ENCODE data around the gene CST6. TPM values are rescaled to one million over a fixed set of nuclear protein-coding genes. Genes with fewer than 3 reads are reported as not detected.
A peak's percentile ranks its signal among the peaks of the same experiment; 100 is the strongest.

Gene CST6
- total and polyA plus RNA-seq, 2 donors (not counting 3 experiments of a cell fraction or from before 2014, with no cell fraction given): 0.46 to 2.2 TPM

DNA sequence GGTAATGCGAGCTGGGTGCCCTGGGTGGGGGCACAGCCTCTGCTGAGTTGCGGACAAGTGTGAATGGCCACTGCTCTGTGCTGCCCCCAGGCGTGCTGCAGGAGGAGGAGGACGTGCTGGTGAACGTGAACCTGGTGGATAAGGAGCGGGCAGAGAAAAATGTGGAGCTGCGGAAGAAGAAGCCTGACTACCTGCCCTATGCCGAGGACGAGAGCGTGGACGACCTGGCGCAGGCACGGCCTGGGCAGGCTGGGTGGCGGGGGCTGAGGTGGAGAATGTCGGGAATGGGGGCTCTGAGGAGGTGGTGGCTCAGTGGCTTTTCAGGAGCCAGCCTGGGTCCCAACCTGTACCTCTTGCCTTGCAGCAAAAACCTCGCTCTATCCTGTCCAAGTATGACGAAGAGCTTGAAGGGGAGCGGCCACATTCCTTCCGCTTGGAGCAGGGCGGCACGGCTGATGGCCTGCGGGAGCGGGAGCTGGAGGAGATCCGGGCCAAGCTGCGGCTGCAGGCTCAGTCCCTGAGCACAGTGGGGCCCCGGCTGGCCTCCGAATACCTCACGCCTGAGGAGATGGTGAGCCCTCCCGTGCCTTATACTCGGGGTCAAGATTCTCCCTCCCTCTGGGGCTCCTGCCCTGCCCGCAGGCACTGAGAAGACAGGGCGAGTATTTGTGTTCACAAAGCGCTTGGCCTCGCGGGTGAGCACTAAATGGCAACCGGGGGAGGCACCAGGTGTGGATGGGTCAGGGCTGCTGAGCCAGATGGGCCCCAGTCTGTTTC lies 45.6 kb upstream of the CST6 start:
- ChIA-PET POLR2A (no interaction called here), CTCF (no interaction called here)
- TSS peak; percentile 10 for BruUV-seq (replicated peaks)
- TF ChIP-seq POLR2A (IDR thresholded peaks at IDR 0.05; ENCODE audit: low read depth, low read length) (no peak), EZH2 (IDR thresholded peaks at IDR 0.05; ENCODE audit: borderline replicate concordance, low read depth, low read length, severe bottlenecking) (no peak), GATA2 (IDR thresholded peaks at IDR 0.05; ENCODE audit: insufficient read depth, insufficient read length, low read depth, low read length) (no peak), JUN (IDR thresholded peaks at IDR 0.05; ENCODE audit: borderline replicate concordance, insufficient read depth, insufficient read length, low read depth) (no peak), POLR2AphosphoS5 (IDR thresholded peaks at IDR 0.05; ENCODE audit: insufficient read depth, low read depth, low read length) (no peak), MYC (IDR thresholded peaks at IDR 0.05; ENCODE audit: low read depth, low read length) (no peak), FOS (IDR thresholded peaks at IDR 0.05; ENCODE audit: borderline replicate concordance, insufficient read depth, low read length) (no peak), MAX (IDR thresholded peaks at IDR 0.05; ENCODE audit: insufficient read depth, insufficient read length) (no peak)
- TF ChIP-seq, protein P1, sequence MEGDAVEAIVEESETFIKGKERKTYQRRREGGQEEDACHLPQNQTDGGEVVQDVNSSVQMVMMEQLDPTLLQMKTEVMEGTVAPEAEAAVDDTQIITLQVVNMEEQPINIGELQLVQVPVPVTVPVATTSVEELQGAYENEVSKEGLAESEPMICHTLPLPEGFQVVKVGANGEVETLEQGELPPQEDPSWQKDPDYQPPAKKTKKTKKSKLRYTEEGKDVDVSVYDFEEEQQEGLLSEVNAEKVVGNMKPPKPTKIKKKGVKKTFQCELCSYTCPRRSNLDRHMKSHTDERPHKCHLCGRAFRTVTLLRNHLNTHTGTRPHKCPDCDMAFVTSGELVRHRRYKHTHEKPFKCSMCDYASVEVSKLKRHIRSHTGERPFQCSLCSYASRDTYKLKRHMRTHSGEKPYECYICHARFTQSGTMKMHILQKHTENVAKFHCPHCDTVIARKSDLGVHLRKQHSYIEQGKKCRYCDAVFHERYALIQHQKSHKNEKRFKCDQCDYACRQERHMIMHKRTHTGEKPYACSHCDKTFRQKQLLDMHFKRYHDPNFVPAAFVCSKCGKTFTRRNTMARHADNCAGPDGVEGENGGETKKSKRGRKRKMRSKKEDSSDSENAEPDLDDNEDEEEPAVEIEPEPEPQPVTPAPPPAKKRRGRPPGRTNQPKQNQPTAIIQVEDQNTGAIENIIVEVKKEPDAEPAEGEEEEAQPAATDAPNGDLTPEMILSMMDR (IDR thresholded peaks at IDR 0.05; ENCODE audit: extremely low read depth in 1 of 2, insufficient read depth in 1 of 2, low read depth in 1 of 2, low read length in 2 of 2): no peak
- Histone ChIP-seq H3K4me1 (ENCODE audit: control insufficient read depth, extremely low read depth, insufficient read depth, low read length) (peaks cover 11% of the 10 kb centered on the region), H3K27ac (ENCODE audit: insufficient read depth, low read depth, low read length) (no peak overlapping the region), H3K9ac (replicated peaks; ENCODE audit: extremely low read depth, insufficient read depth, low read length) (no peak overlapping the region), H3K27me3 (ENCODE audit: control insufficient read depth in 2 of 2, insufficient read depth in 2 of 2, low read length in 2 of 2) (no peaks in the 10 kb centered on the region), H3K79me2 (ENCODE audit: control insufficient read depth, insufficient read depth, low read length) (peaks cover 28% of the 10 kb centered on the region), H3K4me2 (ENCODE audit: insufficient read depth, low read length) (no peak overlapping the region), H3K4me3 (replicated peaks in 1 of 3; ENCODE audit: insufficient read depth in 1 of 3, low read depth in 1 of 3, low read length in 3 of 3) (no peak overlapping the region), H3K9me3 (replicated peaks; ENCODE audit: control insufficient read depth, insufficient read depth, low read length) (no peaks in the 10 kb centered on the region), H4K20me1 (replicated peaks; ENCODE audit: control insufficient read depth, extremely low read depth, insufficient read depth, low read length) (no peaks in the 10 kb centered on the region), H3K9me1 (replicated peaks; ENCODE audit: control insufficient read depth, extremely low read depth, insufficient read depth, low read length) (no peaks in the 10 kb centered on the region), H3K36me3 (ENCODE audit: control insufficient read depth in 2 of 2, extremely low read depth in 1 of 2, insufficient read depth in 2 of 2, low read length in 2 of 2) (peaks cover 9 to 55% of the 10 kb centered on the region in 2 experiments), H2AFZ (ENCODE audit: low read depth, low read length) (no peak overlapping the region)
- FAIRE-seq (no peak), DNase-seq (ENCODE audit: low read depth, low spot score) (no peak)
- dilution Hi-C loops (cut with MboI; ENCODE audit: extremely low pct_ligation_motif_present, low sequenced_read_pairs) (no loop called here), intact Hi-C loops (cut with micrococcal nuclease) (no loop called here)
